Measurements from ENCODE around the gene NXPH1.

- TF ChIP-seq SIN3A (IDR thresholded peaks at IDR 0.05; ENCODE audit: borderline replicate concordance, low read depth, low read length) (no peak), SMC3 (IDR thresholded peaks at IDR 0.05; ENCODE audit: low read depth, low read length) (no peak), EP300 (IDR thresholded peaks at IDR 0.05; ENCODE audit: borderline replicate concordance in 1 of 2, low read depth in 1 of 2, low read length in 1 of 2) (no peak), POLR2AphosphoS5 (IDR thresholded peaks at IDR 0.05; ENCODE audit: low read depth, low read length) (no peak), RAD21 (IDR thresholded peaks at IDR 0.05; ENCODE audit: low read length) (no peak)
These were observed 206.3 kb downstream of the NXPH1 start for GRCh38 chr7:8639668-8640067.

Data from SK-N-SH (cell line).